Measurements from ENCODE around the gene SIGLEC10. TPM values are rescaled to one million over a fixed set of nuclear protein-coding genes. Genes with fewer than 3 reads are reported as not detected.
A peak's percentile ranks its signal among the peaks of the same experiment; 100 is the strongest.

The SIGLEC10 gene
- total RNA-seq, 1 donor from 2014 or later, result not detected

- no peak for DNase-seq
Observed at GRCh38 chr19:51365965-51366388, 51.5 kb downstream of the SIGLEC10 start, which contains the start of gene ETFB. Gene ETFB (minus strand): TSS chr19:51366388. CDS start chr19:51366326, 62 bp downstream.

DNA sequence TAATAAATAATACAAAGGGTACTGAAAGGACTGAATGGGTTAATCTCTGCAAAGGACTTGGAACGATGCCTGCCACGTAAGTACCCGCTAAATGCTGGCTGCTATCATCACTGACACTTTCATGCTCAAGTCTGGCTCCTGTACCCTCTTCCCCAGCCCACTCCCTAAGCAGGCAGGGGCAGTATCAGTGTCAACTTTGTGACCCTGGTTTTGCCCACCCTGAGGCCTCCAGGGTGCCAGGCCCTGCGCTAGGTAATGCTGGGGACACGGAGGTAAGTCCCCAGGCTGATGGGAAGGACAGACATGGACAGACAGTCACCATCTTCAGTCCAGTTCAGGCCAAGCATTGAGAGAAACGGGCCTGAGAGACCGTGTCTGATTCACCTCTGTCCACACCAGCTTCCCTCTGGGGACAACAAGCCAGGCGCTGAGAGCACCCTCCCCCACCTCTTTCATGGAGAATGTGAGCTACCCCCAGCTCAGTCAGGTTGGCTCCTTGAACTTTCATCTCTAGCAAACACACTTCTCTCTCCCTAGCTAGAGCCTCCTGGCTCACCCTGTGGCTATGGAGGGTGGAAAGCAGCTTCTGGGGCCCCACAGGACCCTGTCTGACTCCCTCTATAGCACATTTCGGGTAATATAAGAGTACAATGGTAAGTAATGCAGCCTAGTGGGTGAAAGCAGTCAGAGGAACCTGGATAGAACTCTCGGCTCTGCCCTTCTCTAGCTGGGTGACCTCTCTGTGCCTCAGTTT, 52.1 kb downstream of the SIGLEC10 start:
- peak; percentile 42 for DNase-seq

GRCh38 chr19:51364200-51365106, 53.0 kb downstream of the SIGLEC10 start:
- DNase-seq, result peak; percentile 24

DNA sequence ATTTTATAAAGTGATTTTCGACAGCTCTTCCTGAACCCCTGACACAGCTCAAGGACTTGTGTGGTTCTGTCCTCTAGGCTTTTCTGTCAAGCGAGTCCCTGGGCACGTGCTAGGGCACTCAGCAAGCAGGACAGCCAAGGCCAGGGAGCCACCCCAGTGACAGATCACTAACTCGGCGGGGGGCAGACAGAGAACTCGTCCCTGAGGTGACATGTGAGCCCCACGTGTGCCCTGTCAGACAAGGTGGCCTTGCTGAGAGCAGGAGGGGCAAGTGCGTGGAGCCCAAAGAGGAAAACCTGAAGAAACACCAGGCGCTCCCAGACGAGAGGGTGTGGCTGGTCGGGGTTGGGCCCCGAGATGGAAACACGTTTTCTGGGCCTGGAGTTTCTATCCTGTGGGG, 56.2 kb downstream of the SIGLEC10 start:
- no peak for DNase-seq

Other genes starting within 250 kb of the SIGLEC10 start
- gene CD33, start 192.6 kb downstream of the SIGLEC10 start, total RNA-seq, result not detected in 2 replicates
- not detected in 2 replicates for gene SIGLECL1, start 166.6 kb downstream of the SIGLEC10 start, total RNA-seq
- gene IGLON5, start 106.0 kb downstream of the SIGLEC10 start, total RNA-seq, result not detected in 2 replicates
- gene VSIG10L, start 75.5 kb downstream of the SIGLEC10 start, total RNA-seq, result 0.09 and 0.17 TPM in 2 replicates
- 76.2 and 98.5 TPM in 2 replicates for gene ETFB, start 51.3 kb downstream of the SIGLEC10 start, total RNA-seq
- gene CLDND2, start 48.6 kb downstream of the SIGLEC10 start, total RNA-seq, result not detected in 2 replicates
- not detected in 2 replicates for gene NKG7, start 45.0 kb downstream of the SIGLEC10 start, total RNA-seq
- gene LIM2, start 29.7 kb downstream of the SIGLEC10 start, total RNA-seq, result not detected in 2 replicates
- not detected in 2 replicates for gene C19orf84, start 27.1 kb downstream of the SIGLEC10 start, total RNA-seq
- gene SIGLEC8, start 40.8 kb upstream of the SIGLEC10 start, total RNA-seq, result not detected in 2 replicates
- not detected in 2 replicates for gene CEACAM18, start 60.9 kb upstream of the SIGLEC10 start, total RNA-seq
- gene SIGLEC12, start 84.2 kb upstream of the SIGLEC10 start, total RNA-seq, result not detected in 2 replicates
- gene SIGLEC6, start 114.0 kb upstream of the SIGLEC10 start, total RNA-seq, result not detected in 2 replicates
- 4.3 and 8.3 TPM in 2 replicates for gene ZNF175, start 153.6 kb upstream of the SIGLEC10 start, total RNA-seq
- not detected in 2 replicates for gene SIGLEC5, start 212.8 kb upstream of the SIGLEC10 start, total RNA-seq
- not detected in 2 replicates for gene SIGLEC14, start 229.2 kb upstream of the SIGLEC10 start, total RNA-seq

Measured in dermis blood vessel endothelial cell (primary cell).